ENCODE data around the gene CD4. TPM values are rescaled to one million over a fixed set of nuclear protein-coding genes. Genes with fewer than 3 reads are reported as not detected.

The CD4 gene
- total and polyA plus RNA-seq, 10 of the 15 experiments (the other 5 are each of a cell fraction or from before 2014, with no cell fraction given): 0.24 to 1.6 (median 0.69) TPM

DNA sequence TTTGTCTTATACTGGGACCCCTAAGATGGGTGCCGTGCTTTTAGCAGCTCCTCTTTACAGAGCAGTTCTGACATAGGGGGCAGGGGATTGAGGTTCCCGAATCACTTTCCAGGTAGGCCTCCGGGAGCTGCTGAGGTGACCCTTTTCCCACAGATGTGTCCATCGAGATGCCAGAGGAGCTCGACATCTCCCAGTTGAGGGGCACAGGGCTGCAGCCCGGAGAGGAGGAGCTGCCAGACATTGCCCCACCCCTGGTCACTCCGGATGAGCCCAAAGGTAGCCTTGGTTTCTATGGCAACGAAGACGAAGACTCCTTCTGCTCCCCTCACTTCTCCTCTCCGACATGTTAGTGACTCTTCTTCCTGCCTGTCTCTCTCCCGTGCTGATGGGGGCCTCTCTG is 73.7 kb downstream of the CD4 start:
- Histone ChIP-seq H4K20me1 (ENCODE audit: control insufficient read depth, insufficient read depth) (no peaks in the 10 kb centered on the region), H3K4me1 (ENCODE audit: control insufficient read depth, insufficient read depth, low read length) (peaks cover 6% of the 10 kb centered on the region), H3K36me3 (ENCODE audit: control insufficient read depth in 2 of 2, insufficient read depth in 2 of 2, low read length in 1 of 2) (peaks cover 30 to 40% of the 10 kb centered on the region in 2 experiments), H3K4me2 (ENCODE audit: control insufficient read depth, insufficient read depth) (no peak overlapping the region), H3K79me2 (ENCODE audit: control insufficient read depth, insufficient read depth, low read length) (peaks cover 12% of the 10 kb centered on the region), H3K27ac (ENCODE audit: control insufficient read depth, insufficient read depth) (no peak overlapping the region), H3K9ac (ENCODE audit: control insufficient read depth, insufficient read depth, low read length) (no peak overlapping the region), H3K4me3 (no peak overlapping the region), H2AFZ (ENCODE audit: control insufficient read depth, low read depth, low read length) (no peak overlapping the region), H3K9me3 (replicated peaks; ENCODE audit: control insufficient read depth, insufficient read depth, low read length) (no peaks in the 10 kb centered on the region), H3K27me3 (replicated peaks in 1 of 2; ENCODE audit: control insufficient read depth in 2 of 2, insufficient read depth in 2 of 2, low read length in 1 of 2) (no peaks in the 10 kb centered on the region)
- ChIA-PET SMC1A (ENCODE audit: uncharacterized antibody, unreplicated experiment) (no interaction called here), RAD21 (ENCODE audit: unreplicated experiment) (no interaction called here), CTCF (interaction anchor here (1.7 kb wide), 1 partner anchor 10 kb away, joined by 4 read pairs; the partner anchor contains the start of gene SPSB2), POLR2A (no interaction called here)
- no TSS peak for BruUV-seq (replicated peaks)
- intact Hi-C loops (cut with micrococcal nuclease; ENCODE audit: unreplicated experiment): no loop called here
- in situ Hi-C loops (cut with MboI): no loop called here
- TF ChIP-seq, protein P1, sequence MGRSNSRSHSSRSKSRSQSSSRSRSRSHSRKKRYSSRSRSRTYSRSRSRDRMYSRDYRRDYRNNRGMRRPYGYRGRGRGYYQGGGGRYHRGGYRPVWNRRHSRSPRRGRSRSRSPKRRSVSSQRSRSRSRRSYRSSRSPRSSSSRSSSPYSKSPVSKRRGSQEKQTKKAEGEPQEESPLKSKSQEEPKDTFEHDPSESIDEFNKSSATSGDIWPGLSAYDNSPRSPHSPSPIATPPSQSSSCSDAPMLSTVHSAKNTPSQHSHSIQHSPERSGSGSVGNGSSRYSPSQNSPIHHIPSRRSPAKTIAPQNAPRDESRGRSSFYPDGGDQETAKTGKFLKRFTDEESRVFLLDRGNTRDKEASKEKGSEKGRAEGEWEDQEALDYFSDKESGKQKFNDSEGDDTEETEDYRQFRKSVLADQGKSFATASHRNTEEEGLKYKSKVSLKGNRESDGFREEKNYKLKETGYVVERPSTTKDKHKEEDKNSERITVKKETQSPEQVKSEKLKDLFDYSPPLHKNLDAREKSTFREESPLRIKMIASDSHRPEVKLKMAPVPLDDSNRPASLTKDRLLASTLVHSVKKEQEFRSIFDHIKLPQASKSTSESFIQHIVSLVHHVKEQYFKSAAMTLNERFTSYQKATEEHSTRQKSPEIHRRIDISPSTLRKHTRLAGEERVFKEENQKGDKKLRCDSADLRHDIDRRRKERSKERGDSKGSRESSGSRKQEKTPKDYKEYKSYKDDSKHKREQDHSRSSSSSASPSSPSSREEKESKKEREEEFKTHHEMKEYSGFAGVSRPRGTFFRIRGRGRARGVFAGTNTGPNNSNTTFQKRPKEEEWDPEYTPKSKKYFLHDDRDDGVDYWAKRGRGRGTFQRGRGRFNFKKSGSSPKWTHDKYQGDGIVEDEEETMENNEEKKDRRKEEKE (IDR thresholded peaks at IDR 0.05): no peak
- TF ChIP-seq EP300 (IDR thresholded peaks at IDR 0.05; ENCODE audit: borderline replicate concordance in 1 of 2, control insufficient read depth in 1 of 2, low read depth in 2 of 2, low read length in 2 of 2) (no peak), MXI1 (IDR thresholded peaks at IDR 0.05; ENCODE audit: low read depth, low read length) (no peak), EED (IDR thresholded peaks at IDR 0.05; ENCODE audit: low read depth) (no peak), NFYB (IDR thresholded peaks at IDR 0.05; ENCODE audit: insufficient read depth, low read depth, low read length) (no peak), POU2F2 (IDR thresholded peaks at IDR 0.05; ENCODE audit: borderline replicate concordance, low read depth, low read length) (no peak), EZH2 (IDR thresholded peaks at IDR 0.05; ENCODE audit: borderline replicate concordance, control insufficient read depth, low read depth, low read length) (no peak), ZNF217 (IDR thresholded peaks at IDR 0.05) (no peak), SREBF2 (IDR thresholded peaks at IDR 0.05; ENCODE audit: low read length) (no peak), WRNIP1 (IDR thresholded peaks at IDR 0.05; ENCODE audit: borderline replicate concordance, low read depth, low read length) (no peak), RFX5 (IDR thresholded peaks at IDR 0.05; ENCODE audit: low read depth, low read length) (no peak), FOXM1 (IDR thresholded peaks at IDR 0.05; ENCODE audit: low read depth, low read length) (no peak), CBX5 (IDR thresholded peaks at IDR 0.05; ENCODE audit: low read depth) (no peak)
- TF ChIP-seq, protein P2, sequence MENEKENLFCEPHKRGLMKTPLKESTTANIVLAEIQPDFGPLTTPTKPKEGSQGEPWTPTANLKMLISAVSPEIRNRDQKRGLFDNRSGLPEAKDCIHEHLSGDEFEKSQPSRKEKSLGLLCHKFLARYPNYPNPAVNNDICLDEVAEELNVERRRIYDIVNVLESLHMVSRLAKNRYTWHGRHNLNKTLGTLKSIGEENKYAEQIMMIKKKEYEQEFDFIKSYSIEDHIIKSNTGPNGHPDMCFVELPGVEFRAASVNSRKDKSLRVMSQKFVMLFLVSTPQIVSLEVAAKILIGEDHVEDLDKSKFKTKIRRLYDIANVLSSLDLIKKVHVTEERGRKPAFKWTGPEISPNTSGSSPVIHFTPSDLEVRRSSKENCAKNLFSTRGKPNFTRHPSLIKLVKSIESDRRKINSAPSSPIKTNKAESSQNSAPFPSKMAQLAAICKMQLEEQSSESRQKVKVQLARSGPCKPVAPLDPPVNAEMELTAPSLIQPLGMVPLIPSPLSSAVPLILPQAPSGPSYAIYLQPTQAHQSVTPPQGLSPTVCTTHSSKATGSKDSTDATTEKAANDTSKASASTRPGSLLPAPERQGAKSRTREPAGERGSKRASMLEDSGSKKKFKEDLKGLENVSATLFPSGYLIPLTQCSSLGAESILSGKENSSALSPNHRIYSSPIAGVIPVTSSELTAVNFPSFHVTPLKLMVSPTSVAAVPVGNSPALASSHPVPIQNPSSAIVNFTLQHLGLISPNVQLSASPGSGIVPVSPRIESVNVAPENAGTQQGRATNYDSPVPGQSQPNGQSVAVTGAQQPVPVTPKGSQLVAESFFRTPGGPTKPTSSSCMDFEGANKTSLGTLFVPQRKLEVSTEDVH (IDR thresholded peaks at IDR 0.05; ENCODE audit: low read depth, partially characterized antibody): no peak
- ATAC-seq (no peak), DNase-seq (ENCODE audit: low read depth, low spot score) (no peak), FAIRE-seq (no peak)
- 96% methylated on average over 11 of the region's 11 CpGs for WGBS (ENCODE audit: insufficient coverage, insufficient replicate concordance, low lambda C conversion rate, missing lambda C conversion rate)

Measured in GM12878 (cell line).